Cardiac fibroblast (primary cell): ENCODE measurements around the gene VAV2.

Source experiments
- DNase-seq, 2 donors: peaks; one replicate each; pipeline versions ENCODE4 v3.0.0 to v3.0.0-alpha.2; 2010; ENCODE audit warnings: low read depth in 2 of 2
- H3K4me3 ChIP-seq, 2 donors: replicated peaks in 1 of 2; 1 replicate in 1 of 2; 2 replicates in 1 of 2; pipeline ENCODE4 v1.5.1; 2011; ENCODE audit warnings: low read depth in 2 of 2, low read length in 2 of 2, mild to moderate bottlenecking in 2 of 2, moderate library complexity in 1 of 2
- TF ChIP-seq, protein P1 (sequence below): IDR thresholded peaks from one replicate; pipeline ENCODE4 v1.5.1; 2011; ENCODE audit warnings: low read depth, mild to moderate bottlenecking, low read length, inconsistent platforms

The VAV2 gene

GRCh38 chr9:133955821-133956411 is 36.2 kb downstream of the VAV2 start:
- peak overlapping the region; percentile 3 to 10 for H3K4me3 ChIP-seq
- peak; percentile 25 to 58 for DNase-seq
- TF ChIP-seq, protein P1, sequence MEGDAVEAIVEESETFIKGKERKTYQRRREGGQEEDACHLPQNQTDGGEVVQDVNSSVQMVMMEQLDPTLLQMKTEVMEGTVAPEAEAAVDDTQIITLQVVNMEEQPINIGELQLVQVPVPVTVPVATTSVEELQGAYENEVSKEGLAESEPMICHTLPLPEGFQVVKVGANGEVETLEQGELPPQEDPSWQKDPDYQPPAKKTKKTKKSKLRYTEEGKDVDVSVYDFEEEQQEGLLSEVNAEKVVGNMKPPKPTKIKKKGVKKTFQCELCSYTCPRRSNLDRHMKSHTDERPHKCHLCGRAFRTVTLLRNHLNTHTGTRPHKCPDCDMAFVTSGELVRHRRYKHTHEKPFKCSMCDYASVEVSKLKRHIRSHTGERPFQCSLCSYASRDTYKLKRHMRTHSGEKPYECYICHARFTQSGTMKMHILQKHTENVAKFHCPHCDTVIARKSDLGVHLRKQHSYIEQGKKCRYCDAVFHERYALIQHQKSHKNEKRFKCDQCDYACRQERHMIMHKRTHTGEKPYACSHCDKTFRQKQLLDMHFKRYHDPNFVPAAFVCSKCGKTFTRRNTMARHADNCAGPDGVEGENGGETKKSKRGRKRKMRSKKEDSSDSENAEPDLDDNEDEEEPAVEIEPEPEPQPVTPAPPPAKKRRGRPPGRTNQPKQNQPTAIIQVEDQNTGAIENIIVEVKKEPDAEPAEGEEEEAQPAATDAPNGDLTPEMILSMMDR: peak; percentile 4

GRCh38 chr9:133954862-133955529 is 37.1 kb downstream of the VAV2 start:
- TF ChIP-seq, protein P1: no peak
- no peak for DNase-seq
- H3K4me3 ChIP-seq: no peak overlapping the region

- DNase-seq: no peak
- no peak overlapping the region for H3K4me3 ChIP-seq
- TF ChIP-seq, protein P1: no peak
These were observed 38.0 kb downstream of the VAV2 start for GRCh38 chr9:133953976-133954709.

DNA sequence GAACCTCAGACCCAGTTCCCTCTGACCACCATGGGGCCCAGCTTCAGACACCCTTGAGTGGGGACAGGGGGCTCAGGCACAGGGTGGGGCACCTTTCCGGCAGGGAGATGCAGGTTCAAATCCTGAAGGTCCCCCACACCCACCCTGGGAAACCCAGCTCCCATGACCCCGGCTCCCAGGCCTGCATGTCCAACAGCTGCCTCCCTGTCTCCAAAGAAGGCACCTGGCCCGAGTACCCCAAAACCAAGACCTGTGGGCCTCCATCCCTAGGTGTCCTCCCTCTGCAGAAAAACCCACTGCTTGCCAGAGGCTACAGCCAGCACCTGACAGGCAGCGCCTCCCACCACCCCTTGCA is 38.5 kb downstream of the VAV2 start:
- TF ChIP-seq, protein P1: no peak
- DNase-seq: no peak
- no peak overlapping the region for H3K4me3 ChIP-seq

DNA sequence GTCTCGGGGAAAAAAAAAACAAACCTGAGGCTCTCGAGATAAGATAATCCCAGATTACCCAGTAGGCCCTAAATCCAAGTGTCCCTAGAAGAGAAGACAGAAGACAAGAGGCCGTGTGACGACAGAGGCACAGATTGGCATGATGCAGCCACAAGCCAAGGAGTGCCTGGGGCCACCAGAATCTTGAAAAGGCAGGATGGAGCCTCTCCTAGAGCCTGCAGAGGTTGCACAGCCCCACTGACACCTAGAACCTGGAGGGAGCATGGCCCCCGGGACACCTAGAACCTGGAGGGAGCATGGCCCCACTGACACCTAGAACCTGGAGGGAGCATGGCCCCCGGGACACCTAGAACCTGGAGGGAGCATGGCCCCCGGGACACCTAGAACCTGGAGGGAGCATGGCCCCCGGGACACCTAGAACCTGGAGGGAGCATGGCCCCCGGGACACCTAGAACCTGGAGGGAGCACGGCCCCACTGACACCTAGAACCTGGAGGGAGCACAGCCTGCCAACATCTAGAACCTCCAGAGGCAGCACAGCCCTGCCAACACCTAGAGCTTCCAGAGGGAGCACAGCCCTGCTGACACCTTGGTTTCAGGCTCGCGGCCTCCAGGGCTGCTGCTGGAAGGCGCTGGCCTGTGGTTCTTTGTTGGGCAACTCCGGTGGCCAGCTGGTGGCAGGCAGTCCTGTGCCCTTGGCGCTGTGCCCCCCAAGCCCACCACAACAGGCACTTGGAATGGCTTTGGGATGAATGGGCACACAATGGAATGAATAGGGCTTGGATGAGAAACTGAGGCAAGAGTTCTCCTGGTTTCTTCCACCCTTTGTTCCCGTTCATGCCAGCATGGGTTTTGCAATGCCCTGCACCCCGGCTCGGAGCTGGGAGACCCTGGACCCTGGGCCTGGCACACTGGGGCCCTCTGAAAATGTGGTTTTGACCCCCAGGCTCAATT is 39.2 kb downstream of the VAV2 start:
- no peak for DNase-seq
- H3K4me3 ChIP-seq: no peak overlapping the region
- TF ChIP-seq, protein P1: no peak

DNA sequence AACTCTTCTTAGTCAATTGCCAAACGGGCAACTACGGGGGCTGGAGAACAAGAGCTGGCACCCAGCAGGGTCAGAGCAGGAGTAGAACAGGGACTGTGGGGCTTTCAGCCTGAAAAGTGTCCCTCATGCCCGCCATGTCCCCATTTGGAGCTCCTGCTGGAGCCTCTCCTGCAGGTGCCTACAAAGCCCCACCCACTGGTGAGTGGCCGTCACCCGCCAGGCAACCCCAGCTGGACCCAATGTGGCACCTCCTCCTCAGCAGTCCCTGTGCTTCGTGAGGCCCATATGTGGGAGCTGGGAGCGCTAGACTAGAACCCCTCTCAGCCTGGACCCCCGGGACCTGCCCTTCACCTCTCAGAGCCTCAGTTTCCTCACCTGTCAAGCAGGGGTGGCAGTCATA is 40.9 kb downstream of the VAV2 start:
- TF ChIP-seq, protein P1: no peak
- no peak for DNase-seq
- no peak overlapping the region for H3K4me3 ChIP-seq
